HepG2 (cell line): Measurements from ENCODE around the gene ELAC2. TPM values are rescaled to one million over a fixed set of nuclear protein-coding genes. Genes with fewer than 3 reads are reported as not detected.

ENCODE experiments used
- ATAC-seq: fragments of 200-7000 bp; cut with Tn5 transposase; 3 replicates; pipeline ENCODE4 v1.9.1; 2020; ENCODE audit warnings: mild to moderate bottlenecking, moderate library complexity
- BruUV-seq: library from RNA; stranded (reverse); fragments of 400-500 nt; replicated peaks from 2 replicates; lab custom pipeline; 2021; lab: Mats Ljungman, UMichigan
- CTCF ChIA-PET: fragments of 300-600 bp; formaldehyde crosslinking; extraction: SDS; loops from one replicate; lab custom pipeline; 2021; ENCODE audit warnings: low total read pairs, inconsistent platforms, low intra/inter-chr PET ratio; lab: Yijun Ruan, JAX
- POLR2A ChIA-PET: fragments of 350-600 bp; sonication (Branson Sonifier 250); formaldehyde crosslinking; loops from one replicate; lab custom pipeline; 2020; ENCODE audit warnings: antibody characterized with exemption, inconsistent platforms; lab: Yijun Ruan, JAX
- DNase-seq: peaks from one replicate; pipeline ENCODE4 v3.0.0-alpha.2; 2015; ENCODE audit warnings: low spot score
- FAIRE-seq: peaks from 3 replicates; lab custom pipeline; 2011; peaks lifted over from hg19 to GRCh38; lab: Jason Lieb, UNC
- H2AFZ ChIP-seq: one replicate; pipeline ENCODE4 v1.6.1; 2011; ENCODE audit warnings: low read length, inconsistent platforms
- H3K27ac ChIP-seq: fragments of 300-600 bp; 3 replicates; pipeline ENCODE4 v1.8.0; 2011; ENCODE audit warnings: mixed run types, mild to moderate bottlenecking, mixed read lengths, low read length, inconsistent platforms; ENCODE audit not compliant: insufficient read depth; ENCODE audit errors: extremely low read length
- H3K27me3 ChIP-seq, 2 experiments: fragments of 200-600 bp in 1 of 2; 2 replicates in 1 of 2; 3 replicates in 1 of 2; pipeline versions ENCODE4 v1.6.0 to v1.8.0; 2011; ENCODE audit warnings: low read length in 2 of 2, mild to moderate bottlenecking in 2 of 2, moderate library complexity in 2 of 2, inconsistent platforms in 1 of 2; ENCODE audit not compliant: insufficient read depth in 2 of 2, control insufficient read depth in 1 of 2
- H3K36me3 ChIP-seq, 2 experiments: fragments of 200-600 bp in 1 of 2; replicated peaks in 1 of 2; 2 replicates in 1 of 2; 3 replicates in 1 of 2; pipeline versions ENCODE4 v1.5.1 to v1.8.0; 2011; ENCODE audit warnings: low read length in 2 of 2, inconsistent platforms in 1 of 2; ENCODE audit not compliant: insufficient read depth in 2 of 2, control insufficient read depth in 1 of 2
- H3K4me1 ChIP-seq: 2 replicates; pipeline ENCODE4 v1.5.1; 2012; ENCODE audit warnings: low read length, inconsistent platforms; ENCODE audit not compliant: insufficient read depth
- H3K4me2 ChIP-seq: 2 replicates; pipeline ENCODE4 v1.6.0; 2011; ENCODE audit warnings: low read depth, low read length, inconsistent platforms
- H3K4me3 ChIP-seq, 3 experiments: fragments of 200-600 bp in 1 of 3; sonication (generic), shearing (Covaris generic) in 1 of 3; replicated peaks in 1 of 3; 2 replicates each; pipeline ENCODE4 v1.5.1; 2011 to 2016; ENCODE audit warnings: low read length in 3 of 3, inconsistent platforms in 2 of 3, low read depth in 2 of 3, mild to moderate bottlenecking in 2 of 3, control low read depth in 1 of 3, mixed read lengths in 1 of 3; ENCODE audit not compliant: insufficient read depth in 1 of 3
- H3K79me2 ChIP-seq: one replicate; pipeline ENCODE4 v1.6.1; 2011; ENCODE audit warnings: low read length, inconsistent platforms; ENCODE audit not compliant: insufficient read depth
- H3K9ac ChIP-seq: 2 replicates; pipeline ENCODE4 v1.6.0; 2011; ENCODE audit warnings: mild to moderate bottlenecking, low read depth, low read length, inconsistent platforms; ENCODE audit not compliant: insufficient read depth
- H3K9me3 ChIP-seq: 2 replicates; pipeline ENCODE4 v1.5.1; 2012; ENCODE audit warnings: mild to moderate bottlenecking, low read length
- H4K20me1 ChIP-seq: 2 replicates; pipeline ENCODE4 v1.6.0; 2011; ENCODE audit warnings: inconsistent platforms, mild to moderate bottlenecking, low read length, moderate library complexity; ENCODE audit not compliant: insufficient read depth
- LCORL ChIP-seq, 2 experiments: fragments of 450-650 bp in 1 of 2; sonication (generic) in 1 of 2; formaldehyde crosslinking in 1 of 2; IDR thresholded peaks; 2 replicates each; pipeline versions ENCODE4 v1.5.0 to v1.6.1; 2017 to 2020; ENCODE audit warnings: antibody characterized with exemption in 1 of 2, missing genetic modification reagents in 1 of 2
- POGZ ChIP-seq: sonication (generic); formaldehyde crosslinking; IDR thresholded peaks from 2 replicates; pipeline ENCODE4 v1.4.0; 2020; ENCODE audit warnings: mild to moderate bottlenecking, missing genetic modification reagents
- TRIM24 ChIP-seq: sonication (generic); formaldehyde crosslinking; IDR thresholded peaks from 2 replicates; pipeline ENCODE4 v1.8.0; 2022; ENCODE audit warnings: mild to moderate bottlenecking, missing genetic modification reagents
- ZBTB33 ChIP-seq: sonication (generic); formaldehyde crosslinking; IDR thresholded peaks from 2 replicates; pipeline ENCODE4 v1.4.0; 2020; ENCODE audit warnings: missing genetic modification reagents
- ZNF280B ChIP-seq: sonication (generic); formaldehyde crosslinking; IDR thresholded peaks from 2 replicates; pipeline ENCODE4 v1.5.0; 2020; ENCODE audit warnings: missing genetic modification reagents, mild to moderate bottlenecking, borderline replicate concordance
- ZNF530 ChIP-seq: sonication (generic); formaldehyde crosslinking; IDR thresholded peaks from 2 replicates; pipeline ENCODE4 v1.5.0; 2020; ENCODE audit warnings: low read depth, mild to moderate bottlenecking, missing genetic modification reagents
- ZNF850 ChIP-seq: sonication (generic); formaldehyde crosslinking; conservative IDR thresholded peaks from 2 replicates; pipeline ENCODE4 v1.9.0; 2021; ENCODE audit warnings: mild to moderate bottlenecking, missing genetic modification reagents
- WGBS: methylation state at CpG from one replicate; pipeline ENCODE4 v1.1.6; 2017; ENCODE audit warnings: low lambda C conversion rate; 5-methylcytosine and 5-hydroxymethylcytosine counted together
- in situ Hi-C: cut with HindIII; loops from 2 replicates; pipeline ENCODE4 v1.10.0; 2017; ENCODE audit warnings: low pct_unique_long_range_greater_than_20kb; ENCODE audit not compliant: extremely low pct_ligation_motif_present
- intact Hi-C: fragments of 100-400 bp; cut with micrococcal nuclease; formaldehyde crosslinking; loops from one replicate; pipeline ENCODE4 v1.10.0; 2022; ENCODE audit not compliant: unreplicated experiment
- polyA plus RNA-seq, 8 experiments: library from polyadenylated mRNA; depleted of rRNA in 3 of 8; stranded (reverse) in 7 of 8; unstranded in 1 of 8; fragments of >200 nt; fragmentation: Illumina TruSeq in 4 of 8; extraction: Trizol in 4 of 8; gene quantifications; 2 replicates each; pipeline versions ENCODE4 v1.2.1 to v1.2.3, GENCODE V29; 2011 to 2016; ENCODE audit warnings: low read depth in 4 of 8, missing spikeins in 1 of 8, mixed read lengths in 1 of 8; ENCODE audit not compliant: insufficient read depth in 1 of 8
- total RNA-seq, 5 experiments: library from RNA; depleted of rRNA; stranded (reverse); fragments of >200 nt; fragmentation: Illumina TruSeq; extraction: Trizol; gene quantifications; 2 replicates each; pipeline ENCODE4 v1.2.3, GENCODE V29; 2016; ENCODE audit warnings: low read depth in 1 of 5
- TF ChIP-seq, protein P1 (sequence below): sonication (generic); formaldehyde crosslinking; IDR thresholded peaks from 2 replicates; pipeline ENCODE4 v1.4.0; 2020; ENCODE audit warnings: missing genetic modification reagents
- TF ChIP-seq, protein P2 (sequence below): fragments of 450-650 bp; IDR thresholded peaks from 2 replicates; pipeline ENCODE4 v1.6.1; 2016
- TF ChIP-seq, protein P3 (sequence below): sonication (generic); formaldehyde crosslinking; IDR thresholded peaks from 2 replicates; pipeline ENCODE4 v1.5.0; 2020; ENCODE audit warnings: mild to moderate bottlenecking, missing genetic modification reagents, moderate library complexity

The ELAC2 gene
- total and polyA plus RNA-seq, 2 of the 13 experiments (the other 11 are each of a cell fraction or from before 2014, with no cell fraction given), result 35.6 to 50.4 TPM

DNA sequence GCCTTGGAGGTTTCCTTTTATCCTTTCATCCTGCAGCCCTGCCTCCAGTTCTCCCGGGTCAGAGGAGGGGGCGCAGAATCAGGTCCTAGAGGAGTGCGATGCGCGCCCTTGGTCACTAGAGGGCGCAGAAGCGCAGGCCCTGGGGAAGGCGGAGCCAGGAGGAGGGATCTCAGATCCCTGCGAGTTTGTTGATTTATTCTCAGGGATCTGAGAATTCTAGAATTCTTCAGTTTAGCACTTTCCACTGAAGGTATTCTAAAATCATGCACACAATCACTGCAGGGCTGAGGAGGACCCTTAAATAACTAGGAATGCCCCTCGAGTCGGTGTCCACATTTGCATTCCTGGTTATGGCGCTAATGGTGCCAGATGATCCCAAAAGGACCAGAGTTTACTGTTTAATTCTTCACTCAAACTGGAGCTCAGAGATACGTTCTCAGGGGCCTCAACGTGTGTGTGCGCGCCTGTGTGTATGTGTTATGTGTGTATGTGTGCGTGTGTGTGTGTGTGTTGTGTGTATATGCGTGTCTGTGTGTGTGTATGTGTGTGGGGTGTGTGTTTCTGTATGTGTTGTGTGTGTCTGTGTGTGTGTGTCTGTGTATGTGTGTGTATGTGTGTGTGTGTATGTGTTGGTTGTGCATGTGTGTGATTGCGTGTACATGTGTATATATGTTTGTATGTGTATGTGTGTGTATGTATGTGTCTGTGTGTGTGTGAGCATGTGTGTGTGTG is 6.9 kb upstream of the ELAC2 start:
- no peak overlapping the region for H3K27ac ChIP-seq
- peak overlapping the region in 2 of 3 experiments; percentile 42 to 44; a peak in 4 of 6 replicates for H3K4me3 ChIP-seq
- DNase-seq, result peak; percentile 55
- TF ChIP-seq ZNF530 (CRISPR knock-in tag) (no peak), ZBTB33 (peak; percentile 31; the same call in 1 of the 2 replicates), POGZ (CRISPR knock-in tag) (peak; percentile 13; the same call in 1 of the 2 replicates), ZNF280B (CRISPR knock-in tag) (no peak), ZNF850 (CRISPR knock-in tag) (0 out of 2 replicates have a peak, but pooled peaks have one; percentile 60), TRIM24 (CRISPR knock-in tag) (no peak), LCORL (IDR thresholded peaks at IDR 0.05) (no peak), LCORL (CRISPR knock-in tag; IDR thresholded peaks at IDR 0.05) (no peak)
- TF ChIP-seq, protein P1, sequence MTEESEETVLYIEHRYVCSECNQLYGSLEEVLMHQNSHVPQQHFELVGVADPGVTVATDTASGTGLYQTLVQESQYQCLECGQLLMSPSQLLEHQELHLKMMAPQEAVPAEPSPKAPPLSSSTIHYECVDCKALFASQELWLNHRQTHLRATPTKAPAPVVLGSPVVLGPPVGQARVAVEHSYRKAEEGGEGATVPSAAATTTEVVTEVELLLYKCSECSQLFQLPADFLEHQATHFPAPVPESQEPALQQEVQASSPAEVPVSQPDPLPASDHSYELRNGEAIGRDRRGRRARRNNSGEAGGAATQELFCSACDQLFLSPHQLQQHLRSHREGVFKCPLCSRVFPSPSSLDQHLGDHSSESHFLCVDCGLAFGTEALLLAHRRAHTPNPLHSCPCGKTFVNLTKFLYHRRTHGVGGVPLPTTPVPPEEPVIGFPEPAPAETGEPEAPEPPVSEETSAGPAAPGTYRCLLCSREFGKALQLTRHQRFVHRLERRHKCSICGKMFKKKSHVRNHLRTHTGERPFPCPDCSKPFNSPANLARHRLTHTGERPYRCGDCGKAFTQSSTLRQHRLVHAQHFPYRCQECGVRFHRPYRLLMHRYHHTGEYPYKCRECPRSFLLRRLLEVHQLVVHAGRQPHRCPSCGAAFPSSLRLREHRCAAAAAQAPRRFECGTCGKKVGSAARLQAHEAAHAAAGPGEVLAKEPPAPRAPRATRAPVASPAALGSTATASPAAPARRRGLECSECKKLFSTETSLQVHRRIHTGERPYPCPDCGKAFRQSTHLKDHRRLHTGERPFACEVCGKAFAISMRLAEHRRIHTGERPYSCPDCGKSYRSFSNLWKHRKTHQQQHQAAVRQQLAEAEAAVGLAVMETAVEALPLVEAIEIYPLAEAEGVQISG (CRISPR knock-in tag), result peak; percentile 61
- TF ChIP-seq, protein P2, sequence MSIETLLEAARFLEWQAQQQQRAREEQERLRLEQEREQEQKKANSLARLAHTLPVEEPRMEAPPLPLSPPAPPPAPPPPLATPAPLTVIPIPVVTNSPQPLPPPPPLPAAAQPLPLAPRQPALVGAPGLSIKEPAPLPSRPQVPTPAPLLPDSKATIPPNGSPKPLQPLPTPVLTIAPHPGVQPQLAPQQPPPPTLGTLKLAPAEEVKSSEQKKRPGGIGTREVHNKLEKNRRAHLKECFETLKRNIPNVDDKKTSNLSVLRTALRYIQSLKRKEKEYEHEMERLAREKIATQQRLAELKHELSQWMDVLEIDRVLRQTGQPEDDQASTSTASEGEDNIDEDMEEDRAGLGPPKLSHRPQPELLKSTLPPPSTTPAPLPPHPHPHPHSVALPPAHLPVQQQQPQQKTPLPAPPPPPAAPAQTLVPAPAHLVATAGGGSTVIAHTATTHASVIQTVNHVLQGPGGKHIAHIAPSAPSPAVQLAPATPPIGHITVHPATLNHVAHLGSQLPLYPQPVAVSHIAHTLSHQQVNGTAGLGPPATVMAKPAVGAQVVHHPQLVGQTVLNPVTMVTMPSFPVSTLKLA, result peak; percentile 43
- TF ChIP-seq, protein P3, sequence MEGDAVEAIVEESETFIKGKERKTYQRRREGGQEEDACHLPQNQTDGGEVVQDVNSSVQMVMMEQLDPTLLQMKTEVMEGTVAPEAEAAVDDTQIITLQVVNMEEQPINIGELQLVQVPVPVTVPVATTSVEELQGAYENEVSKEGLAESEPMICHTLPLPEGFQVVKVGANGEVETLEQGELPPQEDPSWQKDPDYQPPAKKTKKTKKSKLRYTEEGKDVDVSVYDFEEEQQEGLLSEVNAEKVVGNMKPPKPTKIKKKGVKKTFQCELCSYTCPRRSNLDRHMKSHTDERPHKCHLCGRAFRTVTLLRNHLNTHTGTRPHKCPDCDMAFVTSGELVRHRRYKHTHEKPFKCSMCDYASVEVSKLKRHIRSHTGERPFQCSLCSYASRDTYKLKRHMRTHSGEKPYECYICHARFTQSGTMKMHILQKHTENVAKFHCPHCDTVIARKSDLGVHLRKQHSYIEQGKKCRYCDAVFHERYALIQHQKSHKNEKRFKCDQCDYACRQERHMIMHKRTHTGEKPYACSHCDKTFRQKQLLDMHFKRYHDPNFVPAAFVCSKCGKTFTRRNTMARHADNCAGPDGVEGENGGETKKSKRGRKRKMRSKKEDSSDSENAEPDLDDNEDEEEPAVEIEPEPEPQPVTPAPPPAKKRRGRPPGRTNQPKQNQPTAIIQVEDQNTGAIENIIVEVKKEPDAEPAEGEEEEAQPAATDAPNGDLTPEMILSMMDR (CRISPR knock-in tag), result peak; percentile 90

More for the DNA sequence above, 6.9 kb upstream of the ELAC2 start:
- no TSS peak for BruUV-seq
- ATAC-seq (peak; percentile 96), FAIRE-seq (peak; percentile 73)
- peak overlapping the region; percentile 73 for H3K4me2 ChIP-seq
- H3K27me3 ChIP-seq, result peaks cover 0 to 8% of the 10 kb centered on the region in 2 experiments; a peak in 2 of 5 replicates
- H3K9ac ChIP-seq, result no peak overlapping the region
- 22% methylated on average over 18 of the region's 19 CpGs for WGBS
- H4K20me1 ChIP-seq, result no peaks in the 10 kb centered on the region
- intact Hi-C loops, result no loop called here
- no peaks in the 10 kb centered on the region for H3K79me2 ChIP-seq
- peak overlapping the region; percentile 43 for H2AFZ ChIP-seq
- H3K36me3 ChIP-seq, result no peaks in the 10 kb centered on the region
- POLR2A ChIA-PET, result no interaction called here
- in situ Hi-C loops, result no loop called here
- H3K9me3 ChIP-seq, result no peaks in the 10 kb centered on the region
- CTCF ChIA-PET, result no interaction called here
- peaks cover 23% of the 10 kb centered on the region for H3K4me1 ChIP-seq
